T-helper 2 cell treated with Interferon-gamma antibody and Interleukin-4, amounts not matched to agents 5 μg/mL and 100 μg/mL, for 36 hours (primary cell): Measurements from ENCODE around the gene LPAR5.
A peak's percentile ranks its signal among the peaks of the same experiment; 100 is the strongest.

Source experiments
- DNase-seq: peaks from one replicate; pipeline ENCODE4 v3.0.0; 2021; ENCODE audit warnings: low spot score
- H3K27ac Mint-ChIP-seq: one replicate; pipeline ENCODE4 v1.8.0; 2021; ENCODE audit warnings: mild to moderate bottlenecking, mixed read lengths
- H3K27me3 Mint-ChIP-seq: one replicate; pipeline ENCODE4 v1.8.0; 2021; ENCODE audit warnings: low read depth, mixed read lengths
- H3K36me3 Mint-ChIP-seq: one replicate; pipeline ENCODE4 v1.8.0; 2021; ENCODE audit warnings: low read depth, mixed read lengths
- H3K4me1 Mint-ChIP-seq: one replicate; pipeline ENCODE4 v1.8.0; 2021; ENCODE audit warnings: low read depth, mixed read lengths
- H3K4me3 Mint-ChIP-seq: one replicate; pipeline ENCODE4 v1.8.0; 2022; ENCODE audit warnings: mild to moderate bottlenecking, moderate library complexity, mixed read lengths
- H3K9me3 Mint-ChIP-seq: one replicate; pipeline ENCODE4 v1.8.0; 2021; ENCODE audit warnings: mixed read lengths

The LPAR5 gene

GRCh38 chr12:6646276-6647082 is 10.7 kb upstream of the LPAR5 start:
- peaks cover 6% of the 10 kb centered on the region for H3K27me3 Mint-ChIP-seq
- peaks cover 18% of the 10 kb centered on the region for H3K9me3 Mint-ChIP-seq
- H3K36me3 Mint-ChIP-seq, result peaks cover 36% of the 10 kb centered on the region
- H3K27ac Mint-ChIP-seq, result peak overlapping the region; percentile 65
- no peak for DNase-seq
- H3K4me3 Mint-ChIP-seq, result peak overlapping the region; percentile 76
- peaks cover 12% of the 10 kb centered on the region for H3K4me1 Mint-ChIP-seq

GRCh38 chr12:6644903-6645302 is 9.1 kb upstream of the LPAR5 start:
- Mint-ChIP-seq H3K4me1 (peaks cover 15% of the 10 kb centered on the region), H3K27ac (no peak overlapping the region), H3K4me3 (no peak overlapping the region), H3K27me3 (peaks cover 10% of the 10 kb centered on the region), H3K36me3 (peaks cover 28% of the 10 kb centered on the region), H3K9me3 (peaks cover 18% of the 10 kb centered on the region)
- no peak for DNase-seq

GRCh38 chr12:6644257-6644596 is 8.5 kb upstream of the LPAR5 start:
- Mint-ChIP-seq H3K27ac (no peak overlapping the region), H3K36me3 (peaks cover 28% of the 10 kb centered on the region), H3K27me3 (peaks cover 10% of the 10 kb centered on the region), H3K4me1 (peaks cover 15% of the 10 kb centered on the region), H3K4me3 (no peak overlapping the region), H3K9me3 (peaks cover 18% of the 10 kb centered on the region)
- DNase-seq, result no peak

- peaks cover 28% of the 10 kb centered on the region for H3K36me3 Mint-ChIP-seq
- H3K27me3 Mint-ChIP-seq, result peaks cover 10% of the 10 kb centered on the region
- H3K9me3 Mint-ChIP-seq, result peaks cover 18% of the 10 kb centered on the region
- DNase-seq, result no peak
- H3K27ac Mint-ChIP-seq, result no peak overlapping the region
- H3K4me1 Mint-ChIP-seq, result peaks cover 15% of the 10 kb centered on the region
- no peak overlapping the region for H3K4me3 Mint-ChIP-seq
Observed at GRCh38 chr12:6643569-6644256, 8.0 kb upstream of the LPAR5 start.

- Mint-ChIP-seq H3K9me3 (peaks cover 18% of the 10 kb centered on the region), H3K27ac (no peak overlapping the region), H3K4me3 (no peak overlapping the region), H3K4me1 (peaks cover 12% of the 10 kb centered on the region), H3K36me3 (peaks cover 12% of the 10 kb centered on the region), H3K27me3 (peaks cover 10% of the 10 kb centered on the region)
- no peak for DNase-seq
Observed at GRCh38 chr12:6641131-6641530, 5.4 kb upstream of the LPAR5 start.

GRCh38 chr12:6640497-6640896 is 4.7 kb upstream of the LPAR5 start:
- no peak overlapping the region for H3K4me3 Mint-ChIP-seq
- DNase-seq, result no peak
- H3K36me3 Mint-ChIP-seq, result peaks cover 11% of the 10 kb centered on the region
- peaks cover 10% of the 10 kb centered on the region for H3K27me3 Mint-ChIP-seq
- peaks cover 18% of the 10 kb centered on the region for H3K9me3 Mint-ChIP-seq
- peaks cover 19% of the 10 kb centered on the region for H3K4me1 Mint-ChIP-seq
- H3K27ac Mint-ChIP-seq, result no peak overlapping the region

GRCh38 chr12:6639151-6639801 is 3.5 kb upstream of the LPAR5 start:
- Mint-ChIP-seq H3K27me3 (peaks cover 10% of the 10 kb centered on the region), H3K27ac (no peak overlapping the region), H3K9me3 (peaks cover 12% of the 10 kb centered on the region), H3K4me3 (no peak overlapping the region), H3K4me1 (peaks cover 22% of the 10 kb centered on the region), H3K36me3 (peaks cover 9% of the 10 kb centered on the region)
- DNase-seq, result no peak

DNA sequence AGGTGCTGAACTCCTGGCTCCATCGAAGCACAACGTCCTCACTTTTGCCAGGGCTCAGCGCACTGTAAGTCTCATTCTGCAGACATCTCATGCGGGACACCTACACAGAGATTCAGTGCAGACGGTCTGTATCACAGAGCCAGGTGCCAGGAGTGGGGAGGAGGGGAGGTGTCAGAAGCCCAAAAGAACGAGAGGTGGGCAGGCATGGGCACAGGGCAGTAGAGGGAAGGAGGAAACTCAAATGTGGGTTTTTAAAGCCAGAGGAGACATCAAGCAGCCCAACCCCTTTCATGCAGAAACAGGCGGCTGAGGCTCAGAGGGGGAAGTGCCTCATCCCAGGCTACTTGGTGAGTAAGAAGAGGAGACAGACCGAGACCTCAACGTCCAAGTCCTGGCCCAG is 2.5 kb upstream of the LPAR5 start:
- no peak for DNase-seq
- Mint-ChIP-seq H3K4me1 (peaks cover 21% of the 10 kb centered on the region), H3K36me3 (peaks cover 3% of the 10 kb centered on the region), H3K4me3 (no peak overlapping the region), H3K27me3 (peaks cover 10% of the 10 kb centered on the region), H3K27ac (peak overlapping the region; percentile 29), H3K9me3 (peaks cover 4% of the 10 kb centered on the region)

DNA sequence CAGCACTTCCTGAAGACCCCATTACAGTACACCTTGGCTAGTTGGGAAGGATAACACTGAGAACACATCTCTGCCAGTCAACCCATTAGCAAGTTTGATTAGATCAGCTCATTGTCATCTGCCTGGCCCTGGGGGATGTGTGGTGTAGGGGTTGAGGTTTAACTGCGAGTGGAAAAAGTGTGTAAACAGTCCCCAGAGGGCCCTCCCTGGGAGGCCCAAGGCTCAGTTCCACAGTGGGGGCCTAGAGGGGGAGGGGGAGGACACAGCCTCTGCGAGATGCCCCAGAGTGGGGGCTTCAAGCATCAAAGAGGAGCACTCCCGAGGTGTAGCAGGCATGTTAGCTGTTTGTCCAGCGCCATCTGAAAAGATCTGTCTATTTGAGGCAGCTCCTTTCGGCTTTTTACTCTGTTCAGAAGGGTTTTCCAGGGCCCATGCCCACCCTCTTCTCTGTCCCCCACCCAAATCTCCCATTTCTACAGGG is 344 bp downstream of the LPAR5 start:
- peak; percentile 72 for DNase-seq
- H3K4me1 Mint-ChIP-seq, result peaks cover 36% of the 10 kb centered on the region
- H3K27me3 Mint-ChIP-seq, result no peaks in the 10 kb centered on the region
- H3K27ac Mint-ChIP-seq, result peak overlapping the region; percentile 87
- H3K9me3 Mint-ChIP-seq, result no peaks in the 10 kb centered on the region
- H3K36me3 Mint-ChIP-seq, result no peaks in the 10 kb centered on the region
- peak overlapping the region; percentile 67 for H3K4me3 Mint-ChIP-seq

DNA sequence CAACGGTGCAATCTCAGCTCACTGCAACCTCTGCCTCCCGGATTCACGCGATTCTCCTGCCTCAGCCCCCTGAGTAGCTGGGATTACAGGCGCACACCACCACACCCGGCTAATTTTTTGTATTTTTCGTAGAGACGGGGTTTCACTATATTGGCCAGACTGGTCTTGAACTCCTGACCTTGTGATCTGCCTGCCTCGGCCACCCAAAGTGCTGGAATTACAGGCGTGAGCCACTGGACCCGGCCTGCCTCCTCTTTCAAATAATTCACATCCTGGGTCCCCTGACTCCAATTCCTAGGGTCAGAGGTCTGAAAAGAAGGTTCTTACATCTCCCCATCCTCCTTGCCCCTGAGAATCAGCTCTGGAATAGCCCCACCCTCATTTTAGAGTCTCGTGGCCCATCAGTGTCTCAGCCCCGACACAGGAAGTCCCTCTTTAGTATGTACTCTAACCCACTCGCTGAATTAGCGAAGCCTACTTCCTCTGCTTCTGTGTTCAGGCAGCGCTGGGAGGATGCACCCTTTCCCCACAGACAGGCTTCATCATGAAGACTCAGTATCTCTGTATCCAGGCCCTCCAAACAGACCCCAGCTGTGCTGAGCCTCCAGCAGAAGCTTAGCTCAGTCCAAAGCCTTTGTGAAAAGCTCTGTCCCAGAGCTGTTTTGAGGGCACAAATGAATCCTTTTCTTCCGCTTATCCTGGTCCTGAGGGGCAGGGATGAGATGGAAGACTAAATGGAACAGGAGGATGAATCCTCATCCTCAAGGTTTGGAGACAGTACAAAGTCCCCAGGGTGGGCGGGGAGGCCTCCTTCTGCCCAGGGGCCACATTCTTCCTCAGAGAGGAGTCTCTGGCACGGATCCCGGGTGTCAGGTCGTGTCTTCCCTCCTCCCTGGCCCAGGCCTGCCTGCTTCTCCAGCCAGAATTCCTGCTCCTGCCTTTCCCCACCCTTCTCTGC is 3.5 kb downstream of the LPAR5 start:
- peaks cover 45% of the 10 kb centered on the region for H3K4me1 Mint-ChIP-seq
- H3K27me3 Mint-ChIP-seq, result no peaks in the 10 kb centered on the region
- no peaks in the 10 kb centered on the region for H3K36me3 Mint-ChIP-seq

DNA sequence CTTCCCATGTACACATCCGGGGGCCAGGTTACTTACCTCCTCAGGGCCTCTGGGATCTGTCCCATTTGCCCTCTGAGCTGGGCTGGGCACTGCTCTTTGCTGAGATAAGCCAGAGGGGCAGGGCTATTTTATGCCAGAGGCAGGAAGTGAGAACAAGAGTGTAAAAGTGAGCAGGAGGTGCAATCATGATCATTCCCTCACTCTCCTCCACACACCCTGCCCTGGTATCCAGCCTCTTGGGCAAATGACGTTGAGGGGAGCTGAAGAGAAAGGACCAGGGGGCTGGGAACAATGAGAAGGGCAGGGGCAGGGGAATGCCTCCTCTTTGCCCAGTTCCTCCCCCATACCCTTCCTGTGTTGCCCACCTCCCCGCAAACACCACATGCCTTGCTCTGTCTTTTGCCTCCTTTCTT is 4.2 kb downstream of the LPAR5 start:
- no peaks in the 10 kb centered on the region for H3K9me3 Mint-ChIP-seq
- H3K4me3 Mint-ChIP-seq, result peak overlapping the region; percentile 82
- H3K36me3 Mint-ChIP-seq, result no peaks in the 10 kb centered on the region
- peak overlapping the region; percentile 97 for H3K27ac Mint-ChIP-seq
- H3K4me1 Mint-ChIP-seq, result peaks cover 50% of the 10 kb centered on the region
- H3K27me3 Mint-ChIP-seq, result no peaks in the 10 kb centered on the region
- no peak for DNase-seq

More for the DNA sequence above, 3.5 kb downstream of the LPAR5 start:
- H3K4me3 Mint-ChIP-seq, result peak overlapping the region; percentile 82
- no peaks in the 10 kb centered on the region for H3K9me3 Mint-ChIP-seq
- peak overlapping the region; percentile 97 for H3K27ac Mint-ChIP-seq
- no peak for DNase-seq

GRCh38 chr12:6630736-6631135 is 5.0 kb downstream of the LPAR5 start:
- H3K4me3 Mint-ChIP-seq, result peak overlapping the region; percentile 82
- H3K9me3 Mint-ChIP-seq, result no peaks in the 10 kb centered on the region
- no peaks in the 10 kb centered on the region for H3K36me3 Mint-ChIP-seq
- peak overlapping the region; percentile 97 for H3K27ac Mint-ChIP-seq
- H3K27me3 Mint-ChIP-seq, result no peaks in the 10 kb centered on the region
- H3K4me1 Mint-ChIP-seq, result peaks cover 43% of the 10 kb centered on the region
- DNase-seq, result no peak

DNA sequence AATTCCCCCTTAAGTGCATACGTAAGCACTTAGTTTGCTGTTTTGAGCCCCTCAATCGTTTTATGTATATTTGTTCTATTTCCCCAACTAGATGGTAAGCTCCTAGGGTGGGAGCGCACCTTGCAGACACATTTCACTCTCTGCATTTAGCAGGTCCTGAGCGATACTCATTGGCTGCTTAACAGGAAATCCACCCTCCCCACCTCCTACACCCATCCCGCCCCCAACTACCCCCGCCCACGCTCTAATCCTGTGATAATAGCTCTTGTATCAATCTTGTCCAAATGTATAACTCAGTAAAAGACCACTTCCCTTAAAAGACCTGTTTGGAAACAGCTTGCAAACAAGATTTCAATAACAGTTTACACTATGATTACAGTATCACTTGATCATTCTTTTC is 8.1 kb downstream of the LPAR5 start:
- Mint-ChIP-seq H3K27ac (peak overlapping the region; percentile 82), H3K36me3 (no peaks in the 10 kb centered on the region), H3K27me3 (no peaks in the 10 kb centered on the region), H3K9me3 (no peaks in the 10 kb centered on the region), H3K4me1 (peaks cover 29% of the 10 kb centered on the region), H3K4me3 (peak overlapping the region; percentile 85)
- DNase-seq, result no peak
